ENCODE measurements around the gene FXYD7.

FXYD7 gene

GRCh38 chr19:35120898-35121297 is 22.2 kb upstream of the FXYD7 start:
- ATAC-seq = no peak
- TF ChIP-seq, protein P1, sequence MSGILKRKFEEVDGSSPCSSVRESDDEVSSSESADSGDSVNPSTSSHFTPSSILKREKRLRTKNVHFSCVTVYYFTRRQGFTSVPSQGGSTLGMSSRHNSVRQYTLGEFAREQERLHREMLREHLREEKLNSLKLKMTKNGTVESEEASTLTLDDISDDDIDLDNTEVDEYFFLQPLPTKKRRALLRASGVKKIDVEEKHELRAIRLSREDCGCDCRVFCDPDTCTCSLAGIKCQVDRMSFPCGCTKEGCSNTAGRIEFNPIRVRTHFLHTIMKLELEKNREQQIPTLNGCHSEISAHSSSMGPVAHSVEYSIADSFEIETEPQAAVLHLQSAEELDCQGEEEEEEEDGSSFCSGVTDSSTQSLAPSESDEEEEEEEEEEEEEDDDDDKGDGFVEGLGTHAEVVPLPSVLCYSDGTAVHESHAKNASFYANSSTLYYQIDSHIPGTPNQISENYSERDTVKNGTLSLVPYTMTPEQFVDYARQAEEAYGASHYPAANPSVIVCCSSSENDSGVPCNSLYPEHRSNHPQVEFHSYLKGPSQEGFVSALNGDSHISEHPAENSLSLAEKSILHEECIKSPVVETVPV (CRISPR knock-in tag; IDR thresholded peaks at IDR 0.05) = no peak
- TF ChIP-seq TCF4 (CRISPR knock-in tag; IDR thresholded peaks at IDR 0.05; ENCODE audit: borderline replicate concordance) = no peak
- TF ChIP-seq, protein P2, sequence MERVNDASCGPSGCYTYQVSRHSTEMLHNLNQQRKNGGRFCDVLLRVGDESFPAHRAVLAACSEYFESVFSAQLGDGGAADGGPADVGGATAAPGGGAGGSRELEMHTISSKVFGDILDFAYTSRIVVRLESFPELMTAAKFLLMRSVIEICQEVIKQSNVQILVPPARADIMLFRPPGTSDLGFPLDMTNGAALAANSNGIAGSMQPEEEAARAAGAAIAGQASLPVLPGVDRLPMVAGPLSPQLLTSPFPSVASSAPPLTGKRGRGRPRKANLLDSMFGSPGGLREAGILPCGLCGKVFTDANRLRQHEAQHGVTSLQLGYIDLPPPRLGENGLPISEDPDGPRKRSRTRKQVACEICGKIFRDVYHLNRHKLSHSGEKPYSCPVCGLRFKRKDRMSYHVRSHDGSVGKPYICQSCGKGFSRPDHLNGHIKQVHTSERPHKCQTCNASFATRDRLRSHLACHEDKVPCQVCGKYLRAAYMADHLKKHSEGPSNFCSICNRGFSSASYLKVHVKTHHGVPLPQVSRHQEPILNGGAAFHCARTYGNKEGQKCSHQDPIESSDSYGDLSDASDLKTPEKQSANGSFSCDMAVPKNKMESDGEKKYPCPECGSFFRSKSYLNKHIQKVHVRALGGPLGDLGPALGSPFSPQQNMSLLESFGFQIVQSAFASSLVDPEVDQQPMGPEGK (CRISPR knock-in tag; IDR thresholded peaks at IDR 0.05; ENCODE audit: borderline replicate concordance) = no peak
- TF ChIP-seq POU6F1 (CRISPR knock-in tag; IDR thresholded peaks at IDR 0.05; ENCODE audit: borderline replicate concordance, low read depth) = no peak
- no peak for TF ChIP-seq ZC3H10 (CRISPR knock-in tag; IDR thresholded peaks at IDR 0.05)
- no peak for TF ChIP-seq BACH2 (CRISPR knock-in tag; IDR thresholded peaks at IDR 0.05; ENCODE audit: borderline replicate concordance)
- TF ChIP-seq RARB (CRISPR knock-in tag; IDR thresholded peaks at IDR 0.05) = no peak
- no peak for TF ChIP-seq TOX (CRISPR knock-in tag; IDR thresholded peaks at IDR 0.05; ENCODE audit: borderline replicate concordance)
- TF ChIP-seq, protein P3, sequence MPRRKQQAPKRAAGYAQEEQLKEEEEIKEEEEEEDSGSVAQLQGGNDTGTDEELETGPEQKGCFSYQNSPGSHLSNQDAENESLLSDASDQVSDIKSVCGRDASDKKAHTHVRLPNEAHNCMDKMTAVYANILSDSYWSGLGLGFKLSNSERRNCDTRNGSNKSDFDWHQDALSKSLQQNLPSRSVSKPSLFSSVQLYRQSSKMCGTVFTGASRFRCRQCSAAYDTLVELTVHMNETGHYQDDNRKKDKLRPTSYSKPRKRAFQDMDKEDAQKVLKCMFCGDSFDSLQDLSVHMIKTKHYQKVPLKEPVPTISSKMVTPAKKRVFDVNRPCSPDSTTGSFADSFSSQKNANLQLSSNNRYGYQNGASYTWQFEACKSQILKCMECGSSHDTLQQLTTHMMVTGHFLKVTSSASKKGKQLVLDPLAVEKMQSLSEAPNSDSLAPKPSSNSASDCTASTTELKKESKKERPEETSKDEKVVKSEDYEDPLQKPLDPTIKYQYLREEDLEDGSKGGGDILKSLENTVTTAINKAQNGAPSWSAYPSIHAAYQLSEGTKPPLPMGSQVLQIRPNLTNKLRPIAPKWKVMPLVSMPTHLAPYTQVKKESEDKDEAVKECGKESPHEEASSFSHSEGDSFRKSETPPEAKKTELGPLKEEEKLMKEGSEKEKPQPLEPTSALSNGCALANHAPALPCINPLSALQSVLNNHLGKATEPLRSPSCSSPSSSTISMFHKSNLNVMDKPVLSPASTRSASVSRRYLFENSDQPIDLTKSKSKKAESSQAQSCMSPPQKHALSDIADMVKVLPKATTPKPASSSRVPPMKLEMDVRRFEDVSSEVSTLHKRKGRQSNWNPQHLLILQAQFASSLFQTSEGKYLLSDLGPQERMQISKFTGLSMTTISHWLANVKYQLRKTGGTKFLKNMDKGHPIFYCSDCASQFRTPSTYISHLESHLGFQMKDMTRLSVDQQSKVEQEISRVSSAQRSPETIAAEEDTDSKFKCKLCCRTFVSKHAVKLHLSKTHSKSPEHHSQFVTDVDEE (CRISPR knock-in tag; IDR thresholded peaks at IDR 0.05) = no peak
- TF ChIP-seq ARNTL (CRISPR knock-in tag; IDR thresholded peaks at IDR 0.05; ENCODE audit: borderline replicate concordance, low read depth) = no peak

GRCh38 chr19:35122687-35123551 is 20.1 kb upstream of the FXYD7 start:
- TF ChIP-seq CSDC2 (CRISPR knock-in tag; IDR thresholded peaks at IDR 0.05) (no peak), ZFP30 (CRISPR knock-in tag; IDR thresholded peaks at IDR 0.05) (no peak), ZNF70 (CRISPR knock-in tag; IDR thresholded peaks at IDR 0.05) (no peak), PPARA (CRISPR knock-in tag; IDR thresholded peaks at IDR 0.05; ENCODE audit: borderline replicate concordance) (no peak), ZC3H10 (CRISPR knock-in tag; IDR thresholded peaks at IDR 0.05) (no peak), TOX (CRISPR knock-in tag; IDR thresholded peaks at IDR 0.05; ENCODE audit: borderline replicate concordance) (no peak), ARNTL (CRISPR knock-in tag; IDR thresholded peaks at IDR 0.05; ENCODE audit: borderline replicate concordance, low read depth) (no peak), CREB5 (CRISPR knock-in tag; IDR thresholded peaks at IDR 0.05; ENCODE audit: low read depth) (no peak), ZNF565 (CRISPR knock-in tag; conservative IDR thresholded peaks at IDR 0.05; ENCODE audit: low read depth) (no peak), ISL1 (CRISPR knock-in tag; IDR thresholded peaks at IDR 0.05) (no peak)
- TF ChIP-seq, protein P3 (CRISPR knock-in tag; IDR thresholded peaks at IDR 0.05) = no peak
- TF ChIP-seq, protein P2 (CRISPR knock-in tag; IDR thresholded peaks at IDR 0.05; ENCODE audit: borderline replicate concordance) = no peak
- TF ChIP-seq, protein P1 (CRISPR knock-in tag; IDR thresholded peaks at IDR 0.05) = no peak
- no peak for ATAC-seq
